K562 (cell line): ENCODE results near the gene KCNK6. TPM values are rescaled to one million over a fixed set of nuclear protein-coding genes. Genes with fewer than 3 reads are reported as not detected.

Experiments used
- CCNT2 ChIP-seq: IDR thresholded peaks from 2 replicates; pipeline ENCODE4 v1.6.1; 2011; ENCODE audit warnings: borderline replicate concordance, low read depth, mild to moderate bottlenecking, moderate library complexity, mixed read lengths, low read length; ENCODE audit not compliant: insufficient read length; ENCODE audit errors: extremely low read depth
- E2F3 ChIP-seq: fragments of 250-450 bp; sonication (Bioruptor Pico); IDR thresholded peaks from 2 replicates; pipeline ENCODE4 v1.4.0; 2020; ENCODE audit warnings: mild to moderate bottlenecking
- IRF2 ChIP-seq: sonication (generic); formaldehyde crosslinking; IDR thresholded peaks from 2 replicates; pipeline ENCODE4 v1.8.1; 2022; ENCODE audit warnings: mild to moderate bottlenecking, missing genetic modification reagents
- PHB ChIP-seq: fragments of 250-450 bp; sonication (Bioruptor Pico); IDR thresholded peaks from 2 replicates; pipeline ENCODE4 v1.5.0; 2021
- RBM17 ChIP-seq: fragments of 200-400 bp; formaldehyde crosslinking; IDR thresholded peaks from 2 replicates; pipeline ENCODE4 v1.6.1; 2017; ENCODE audit warnings: low read depth, mild to moderate bottlenecking, low read length, borderline replicate concordance
- REST ChIP-seq, 2 experiments: fragments of 450-650 bp; formaldehyde crosslinking in 1 of 2; IDR thresholded peaks; 2 replicates each; pipeline versions ENCODE4 v1.4.0 to v1.6.1; 2014 to 2020; ENCODE audit warnings: mild to moderate bottlenecking in 2 of 2, borderline replicate concordance in 1 of 2, low read depth in 1 of 2
- SNRNP70 ChIP-seq: fragments of 200-400 bp; formaldehyde crosslinking; optimal IDR thresholded peaks from 2 replicates; pipeline ENCODE3; 2017; ENCODE audit warnings: low read depth, low read length
- SPI1 ChIP-seq: IDR thresholded peaks from 2 replicates; pipeline ENCODE4 v1.6.1; 2011; ENCODE audit warnings: low read depth, low read length, control low read depth, borderline replicate concordance
- SRSF9 ChIP-seq: fragments of 200-400 bp; formaldehyde crosslinking; IDR thresholded peaks from 2 replicates; pipeline ENCODE4 v1.6.1; 2017; ENCODE audit warnings: low read depth, low read length, borderline replicate concordance
- ZBTB49 ChIP-seq: sonication (generic); formaldehyde crosslinking; IDR thresholded peaks from 2 replicates; pipeline ENCODE4 v1.8.0; 2022; ENCODE audit warnings: missing genetic modification reagents, mild to moderate bottlenecking, borderline replicate concordance
- ZNF212 ChIP-seq: fragments of 450-650 bp; formaldehyde crosslinking; IDR thresholded peaks from 2 replicates; pipeline ENCODE4 v1.4.0; 2020; ENCODE audit warnings: mild to moderate bottlenecking
- ZNF239 ChIP-seq: fragments of 250-450 bp; sonication (Bioruptor Pico); IDR thresholded peaks from 2 replicates; pipeline ENCODE4 v1.4.0; 2020; ENCODE audit warnings: mild to moderate bottlenecking
- ZNF347 ChIP-seq: fragments of 450-650 bp; formaldehyde crosslinking; IDR thresholded peaks from 2 replicates; pipeline ENCODE4 v1.4.0; 2020; ENCODE audit warnings: low read depth, mild to moderate bottlenecking, moderate library complexity
- ZNF584 ChIP-seq: fragments of 200-800 bp; sonication (Bioruptor generic); IDR thresholded peaks from 2 replicates; pipeline ENCODE4 v1.6.1; 2016; ENCODE audit warnings: low read depth, mild to moderate bottlenecking, missing genetic modification characterization, missing compliant biosample characterization
- ZNF655 ChIP-seq: fragments of 250-450 bp; sonication (Bioruptor Pico); IDR thresholded peaks from 2 replicates; pipeline ENCODE4 v1.5.0; 2021
- polyA plus RNA-seq, 8 experiments: library from polyadenylated mRNA; depleted of rRNA in 4 of 8; stranded (reverse) in 5 of 8; unstranded in 3 of 8; fragments of >200 nt; fragmentation: Nextera tagmentation in 2 of 8; fragmentation: Illumina TruSeq in 1 of 8; extraction: Ambion mirVana in 2 of 8; extraction: Trizol in 1 of 8; gene quantifications; 2 replicates each; pipeline versions ENCODE4 v1.2.1 to v1.2.3, GENCODE V29; 2011 to 2014; ENCODE audit warnings: inconsistent platforms in 1 of 8, missing spikeins in 1 of 8
- total RNA-seq, 7 experiments: library from RNA; depleted of rRNA in 6 of 7; stranded (reverse); fragments of >200 nt in 6 of 7; fragmentation: Illumina TruSeq in 2 of 7; extraction: Trizol in 2 of 7; gene quantifications; 2 replicates each; pipeline versions ENCODE4 v1.2.1 to v1.2.3, GENCODE V29; 2011 to 2021; ENCODE audit warnings: low replicate concordance in 1 of 7

KCNK6 gene
- total and polyA plus RNA-seq, 9 of the 15 experiments (the other 6 are each of a cell fraction or from before 2014, with no cell fraction given), result 0.05 to 0.42 (median 0.15) TPM

- TF ChIP-seq REST (IDR thresholded peaks at IDR 0.05; ENCODE audit: borderline replicate concordance) (no peak), REST (CRISPR knock-in tag; IDR thresholded peaks at IDR 0.05; ENCODE audit: low read depth) (no peak), IRF2 (no peak), ZNF239 (CRISPR knock-in tag) (no peak), SNRNP70 (no peak), ZNF584 (CRISPR knock-in tag) (no peak), SRSF9 (no peak), ZBTB49 (CRISPR knock-in tag) (no peak), RBM17 (no peak), ZNF655 (CRISPR knock-in tag) (no peak), E2F3 (CRISPR knock-in tag) (0 out of 2 replicates have a peak, but pooled peaks have one; percentile 22), PHB (CRISPR knock-in tag) (0 out of 2 replicates have a peak, but pooled peaks have one; percentile 36), ZNF212 (CRISPR knock-in tag) (no peak), CCNT2 (peak; percentile 28), SPI1 (peak; percentile 48; the same call in 1 of the 2 replicates), ZNF347 (no peak)
These were observed 16.4 kb downstream of the KCNK6 start (continued) for GRCh38 chr19:38335949-38336637.
